GM23338 (cell line): ENCODE results near the gene HOXD8. TPM values are rescaled to one million over a fixed set of nuclear protein-coding genes. Genes with fewer than 3 reads are reported as not detected.

ENCODE experiments used
- ATAC-seq: fragments of 200-7000 bp; cut with Tn5 transposase; 3 replicates; pipeline ENCODE4 v1.9.1; 2020
- DNase-seq: peaks from one replicate; pipeline ENCODE4 v3.0.0-alpha.2; 2015; ENCODE audit warnings: low spot score
- H2AFZ ChIP-seq: fragments of 200-600 bp; sonication (generic); 2 replicates; pipeline ENCODE4 v1.8.0; 2016; ENCODE audit warnings: antibody characterized with exemption, mild to moderate bottlenecking, moderate library complexity
- H3F3A ChIP-seq: fragments of 200-600 bp; sonication (generic); replicated peaks from 2 replicates; pipeline ENCODE4 v1.8.0; 2017; ENCODE audit warnings: antibody characterized with exemption, mixed run types, low read depth
- H3K27ac ChIP-seq: fragments of 200-600 bp; sonication (generic); 2 replicates; pipeline ENCODE4 v1.6.1; 2016; ENCODE audit warnings: low read depth
- H3K27me3 ChIP-seq: fragments of 200-600 bp; sonication (generic); 2 replicates; pipeline ENCODE4 v1.8.0; 2016; ENCODE audit warnings: mild to moderate bottlenecking, mixed run types, moderate library complexity; ENCODE audit not compliant: insufficient read depth
- H3K36me3 ChIP-seq: fragments of 200-600 bp; sonication (generic); 2 replicates; pipeline ENCODE4 v1.8.0; 2016; ENCODE audit warnings: mild to moderate bottlenecking; ENCODE audit not compliant: insufficient read depth
- H3K4me1 ChIP-seq: fragments of 200-600 bp; sonication (generic); 2 replicates; pipeline ENCODE4 v1.8.0; 2016; ENCODE audit warnings: mild to moderate bottlenecking, moderate library complexity; ENCODE audit not compliant: insufficient read depth
- H3K4me2 ChIP-seq: fragments of 200-600 bp; sonication (generic); 2 replicates; pipeline ENCODE4 v1.7.1; 2017; ENCODE audit warnings: mixed run types
- H3K4me3 ChIP-seq: fragments of 200-600 bp; sonication (generic); 2 replicates; pipeline ENCODE4 v1.6.1; 2016; ENCODE audit warnings: mixed run types
- H3K79me2 ChIP-seq: fragments of 200-600 bp; sonication (generic); replicated peaks from 2 replicates; pipeline ENCODE4 v1.8.0; 2017; ENCODE audit warnings: mild to moderate bottlenecking; ENCODE audit not compliant: insufficient read depth
- H3K9me2 ChIP-seq: fragments of 200-600 bp; sonication (generic); 2 replicates; pipeline ENCODE4 v1.8.0; 2017; ENCODE audit not compliant: insufficient read depth
- H4K20me1 ChIP-seq: fragments of 200-600 bp; sonication (generic); replicated peaks from 2 replicates; pipeline ENCODE4 v1.8.0; 2017; ENCODE audit warnings: mild to moderate bottlenecking; ENCODE audit not compliant: insufficient read depth
- H3K27ac Mint-ChIP-seq: 2 replicates; pipeline ENCODE4 v1.8.0; 2020; ENCODE audit warnings: inconsistent platforms, mild to moderate bottlenecking, moderate library complexity, mixed read lengths
- H3K27me3 Mint-ChIP-seq: 3 replicates; pipeline ENCODE4 v1.8.0; 2022; ENCODE audit warnings: low read depth, mild to moderate bottlenecking, moderate library complexity, mixed read lengths, inconsistent platforms; ENCODE audit not compliant: insufficient read depth, poor library complexity
- H3K36me3 Mint-ChIP-seq: 3 replicates; pipeline ENCODE4 v1.8.0; 2021; ENCODE audit warnings: low read depth, mild to moderate bottlenecking, inconsistent platforms, moderate library complexity, mixed read lengths
- H3K4me1 Mint-ChIP-seq: 3 replicates; pipeline ENCODE4 v1.8.0; 2020; ENCODE audit warnings: mild to moderate bottlenecking, inconsistent platforms, mixed read lengths
- H3K4me3 Mint-ChIP-seq: 3 replicates; pipeline ENCODE4 v1.8.0; 2021; ENCODE audit warnings: moderate library complexity, mild to moderate bottlenecking, inconsistent platforms, mixed read lengths
- H3K9me3 Mint-ChIP-seq: 3 replicates; pipeline ENCODE4 v1.8.0; 2020; ENCODE audit warnings: moderate library complexity, mild to moderate bottlenecking, inconsistent platforms, mixed read lengths
- EZH2 ChIP-seq: fragments of 200-600 bp; sonication (generic); IDR thresholded peaks from one replicate; pipeline ENCODE4 v1.8.0; 2017; ENCODE audit warnings: antibody characterized with exemption, mild to moderate bottlenecking, low read depth; ENCODE audit not compliant: unreplicated experiment
- EZH2phosphoT487 ChIP-seq: fragments of 200-600 bp; sonication (generic); IDR thresholded peaks from one replicate; pipeline ENCODE4 v1.8.1; 2018; ENCODE audit warnings: antibody characterized with exemption; ENCODE audit not compliant: unreplicated experiment
- JUNB ChIP-seq: IDR thresholded peaks from one replicate; pipeline ENCODE4 v1.6.1; 2016; ENCODE audit warnings: antibody characterized with exemption; ENCODE audit not compliant: unreplicated experiment
- ZNF114 ChIP-seq: fragments of 250-450 bp; sonication (Bioruptor Pico); IDR thresholded peaks from 2 replicates; pipeline ENCODE4 v1.5.0; 2020; ENCODE audit warnings: mild to moderate bottlenecking, moderate library complexity
- ZNF331 ChIP-seq: fragments of 250-450 bp; sonication (Bioruptor Pico); IDR thresholded peaks from 2 replicates; pipeline ENCODE4 v1.5.0; 2020; ENCODE audit warnings: low read depth, mild to moderate bottlenecking, moderate library complexity
- polyA plus RNA-seq: library from polyadenylated mRNA; unstranded; fragments of >200 nt; fragmentation: Nextera tagmentation; extraction: Ambion mirVana; gene quantifications from 2 replicates; pipeline ENCODE4 v1.2.1, GENCODE V29; 2016
- total RNA-seq: library from RNA; depleted of rRNA; stranded (reverse); fragments of >200 nt; shearing (Covaris generic); gene quantifications from 2 replicates; pipeline ENCODE4 v1.2.3, GENCODE V29; 2014
- TF ChIP-seq, protein P1 (sequence below): fragments of 250-450 bp; sonication (Bioruptor Pico); IDR thresholded peaks from 2 replicates; pipeline ENCODE4 v1.5.0; 2020; ENCODE audit warnings: mild to moderate bottlenecking, moderate library complexity

HOXD8 gene
- total and polyA plus RNA-seq, 2 experiments from 2014 or later = not detected

DNA sequence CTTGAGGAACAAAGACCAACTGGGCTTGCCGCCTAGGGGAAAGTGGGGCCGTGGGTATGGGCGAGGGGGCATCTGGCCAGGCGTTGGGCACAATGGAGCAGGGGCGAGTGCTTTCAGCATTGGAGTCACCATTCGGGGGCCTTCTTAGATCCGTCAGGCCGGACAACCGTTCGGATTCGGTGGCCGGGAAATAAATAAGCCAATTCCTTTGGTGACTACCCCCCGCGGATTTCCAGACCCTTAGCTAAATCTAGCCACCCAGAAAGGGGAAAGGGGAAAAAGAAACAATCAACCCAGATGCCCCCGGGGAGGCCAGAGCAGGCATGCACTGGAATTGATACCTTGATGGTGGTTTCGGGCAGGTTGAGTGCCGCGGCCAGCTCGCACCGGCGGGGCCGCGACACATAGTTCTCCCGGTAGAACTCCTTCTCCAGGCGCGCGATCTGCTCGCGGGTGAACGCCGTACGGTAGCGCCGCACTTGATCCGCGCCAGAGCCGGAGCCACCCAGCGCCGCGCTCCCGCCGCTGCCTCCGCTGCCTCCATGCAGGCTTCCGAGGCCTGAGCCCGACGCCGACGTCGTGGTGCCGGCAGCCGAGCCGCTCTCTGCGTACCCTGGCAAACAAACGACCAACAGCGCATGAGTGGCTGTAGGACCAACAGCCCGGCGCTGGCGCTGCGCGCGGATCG lies 47.5 kb upstream of the HOXD8 start:
- H3K27ac Mint-ChIP-seq = no peak overlapping the region
- DNase-seq (peak; percentile 54), ATAC-seq (peak; percentile 13)
- no peak overlapping the region for H3K27ac ChIP-seq
- H3K9me2 ChIP-seq = no peaks in the 10 kb centered on the region
- H3K4me3 Mint-ChIP-seq = peak overlapping the region; percentile 40; the same call in 2 of the 3 replicates
- no peaks in the 10 kb centered on the region for H3K79me2 ChIP-seq
- H4K20me1 ChIP-seq = peaks cover 45% of the 10 kb centered on the region
- H2AFZ ChIP-seq = no peak overlapping the region; the same call in 1 of the 2 replicates
- TF ChIP-seq EZH2 (peak; percentile 64), JUNB (no peak), EZH2phosphoT487 (peak; percentile 100), ZNF331 (no peak), ZNF114 (CRISPR knock-in tag) (no peak)
- H3K27me3 ChIP-seq = peaks cover 98% of the 10 kb centered on the region
- H3K36me3 Mint-ChIP-seq = peaks cover 4% of the 10 kb centered on the region; the same call in 1 of the 3 replicates
- H3F3A ChIP-seq = peaks cover 31% of the 10 kb centered on the region
- H3K27me3 Mint-ChIP-seq = peaks cover 96% of the 10 kb centered on the region
- H3K36me3 ChIP-seq = no peaks in the 10 kb centered on the region
- H3K4me1 ChIP-seq = peaks cover 47% of the 10 kb centered on the region
- peak overlapping the region; percentile 60 for H3K4me2 ChIP-seq
- peak overlapping the region; percentile 37 for H3K4me3 ChIP-seq
- H3K4me1 Mint-ChIP-seq = peaks cover 47% of the 10 kb centered on the region
- peaks cover 9% of the 10 kb centered on the region; the same call in 2 of the 3 replicates for H3K9me3 Mint-ChIP-seq

DNA sequence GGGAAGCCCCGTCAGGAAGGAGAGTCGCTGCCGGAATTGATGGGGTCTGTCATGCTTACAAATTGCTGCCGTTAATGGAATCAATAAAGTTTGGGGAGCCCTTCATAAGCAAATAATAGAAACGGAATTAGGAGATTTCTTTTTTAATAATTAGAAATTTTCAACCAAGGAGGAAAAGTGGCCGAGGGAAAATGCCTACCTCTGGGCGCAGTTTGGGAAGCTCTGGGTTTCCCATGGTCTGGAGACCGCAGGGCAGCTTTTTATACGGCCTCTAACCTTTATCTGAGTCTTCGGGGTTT lies 47.0 kb upstream of the HOXD8 start:
- Mint-ChIP-seq H3K9me3 (peaks cover 11% of the 10 kb centered on the region; the same call in 2 of the 3 replicates), H3K4me3 (peak overlapping the region; percentile 40; the same call in 2 of the 3 replicates), H3K27ac (no peak overlapping the region), H3K4me1 (peaks cover 47% of the 10 kb centered on the region), H3K36me3 (peaks cover 4% of the 10 kb centered on the region; the same call in 1 of the 3 replicates), H3K27me3 (peaks cover 96% of the 10 kb centered on the region)
- peaks cover 52% of the 10 kb centered on the region for H3K4me1 ChIP-seq
- DNase-seq (no peak), ATAC-seq (no peak)
- H4K20me1 ChIP-seq = peaks cover 44% of the 10 kb centered on the region
- peak overlapping the region; percentile 60; the same call in 1 of the 2 replicates for H3K4me2 ChIP-seq
- peak overlapping the region; percentile 37 for H3K4me3 ChIP-seq
- no peak overlapping the region; the same call in 1 of the 2 replicates for H2AFZ ChIP-seq
- H3K9me2 ChIP-seq = no peaks in the 10 kb centered on the region
- no peak overlapping the region for H3K27ac ChIP-seq
- H3F3A ChIP-seq = peaks cover 35% of the 10 kb centered on the region
- peaks cover 98% of the 10 kb centered on the region for H3K27me3 ChIP-seq
- no peaks in the 10 kb centered on the region for H3K36me3 ChIP-seq
- H3K79me2 ChIP-seq = no peaks in the 10 kb centered on the region
- no peak for TF ChIP-seq EZH2phosphoT487
- TF ChIP-seq EZH2 = peak; percentile 92

DNA sequence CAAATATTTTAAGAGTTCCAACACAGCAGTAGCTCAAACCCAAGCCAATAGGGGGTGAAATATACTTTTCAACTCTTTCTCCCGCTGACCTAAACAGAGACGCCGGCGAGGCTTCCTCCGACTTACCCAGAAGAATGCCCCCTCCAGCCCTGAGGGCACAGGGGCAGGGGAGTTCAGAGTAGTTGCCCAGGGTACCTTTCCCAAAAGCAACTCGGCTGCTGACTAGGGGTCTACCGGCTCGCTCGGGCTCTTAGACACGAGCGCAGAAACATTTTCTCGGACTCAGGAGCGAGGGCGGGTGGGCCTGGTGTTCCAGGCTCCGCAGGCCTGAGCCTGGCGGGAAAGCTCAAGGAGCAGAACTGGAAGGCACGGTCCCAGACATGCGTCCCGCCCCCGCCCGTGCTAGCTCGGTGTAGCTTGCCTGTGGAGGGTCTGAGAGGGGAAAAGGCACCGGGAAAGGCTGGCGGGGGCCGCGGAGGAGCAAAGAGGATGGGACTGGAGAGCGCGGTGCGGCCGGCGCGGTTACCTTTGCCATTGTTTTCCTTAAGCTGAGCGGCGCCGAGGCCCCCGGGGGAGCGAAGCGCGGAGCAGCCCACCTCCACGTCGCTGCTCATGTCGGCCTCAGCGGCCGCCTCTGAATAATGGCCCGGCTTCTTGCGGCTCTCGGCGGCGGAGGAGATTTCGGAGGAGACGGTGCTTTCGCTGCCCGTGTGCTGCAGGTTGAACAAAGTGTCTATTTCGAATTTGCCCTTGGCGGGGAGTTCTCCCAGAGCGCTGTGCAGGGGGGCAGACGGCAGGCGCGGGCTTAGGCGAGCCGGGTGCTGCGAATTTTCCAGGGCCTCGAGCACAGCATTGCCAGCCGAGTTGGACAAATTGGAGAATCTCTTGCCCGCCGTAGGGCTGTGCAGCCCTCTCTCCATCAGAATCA lies 46.4 kb upstream of the HOXD8 start:
- peaks cover 47% of the 10 kb centered on the region for H3K4me1 Mint-ChIP-seq
- Histone ChIP-seq H3K27ac (no peak overlapping the region), H3F3A (peaks cover 36% of the 10 kb centered on the region), H3K4me1 (peaks cover 57% of the 10 kb centered on the region), H3K36me3 (no peaks in the 10 kb centered on the region), H3K9me2 (no peaks in the 10 kb centered on the region), H4K20me1 (peaks cover 42% of the 10 kb centered on the region), H2AFZ (peak overlapping the region; percentile 14; the same call in 1 of the 2 replicates), H3K27me3 (peaks cover 98% of the 10 kb centered on the region), H3K4me2 (peak overlapping the region; percentile 60), H3K79me2 (no peaks in the 10 kb centered on the region), H3K4me3 (peak overlapping the region; percentile 41; the same call in 1 of the 2 replicates)
- peaks cover 11% of the 10 kb centered on the region; the same call in 2 of the 3 replicates for H3K9me3 Mint-ChIP-seq
- DNase-seq = peak; percentile 69
- peaks cover 4% of the 10 kb centered on the region; the same call in 1 of the 3 replicates for H3K36me3 Mint-ChIP-seq
- H3K27me3 Mint-ChIP-seq = peaks cover 97% of the 10 kb centered on the region
- TF ChIP-seq EZH2 (peak; percentile 91), EZH2phosphoT487 (peak; percentile 94)
- TF ChIP-seq, protein P1, sequence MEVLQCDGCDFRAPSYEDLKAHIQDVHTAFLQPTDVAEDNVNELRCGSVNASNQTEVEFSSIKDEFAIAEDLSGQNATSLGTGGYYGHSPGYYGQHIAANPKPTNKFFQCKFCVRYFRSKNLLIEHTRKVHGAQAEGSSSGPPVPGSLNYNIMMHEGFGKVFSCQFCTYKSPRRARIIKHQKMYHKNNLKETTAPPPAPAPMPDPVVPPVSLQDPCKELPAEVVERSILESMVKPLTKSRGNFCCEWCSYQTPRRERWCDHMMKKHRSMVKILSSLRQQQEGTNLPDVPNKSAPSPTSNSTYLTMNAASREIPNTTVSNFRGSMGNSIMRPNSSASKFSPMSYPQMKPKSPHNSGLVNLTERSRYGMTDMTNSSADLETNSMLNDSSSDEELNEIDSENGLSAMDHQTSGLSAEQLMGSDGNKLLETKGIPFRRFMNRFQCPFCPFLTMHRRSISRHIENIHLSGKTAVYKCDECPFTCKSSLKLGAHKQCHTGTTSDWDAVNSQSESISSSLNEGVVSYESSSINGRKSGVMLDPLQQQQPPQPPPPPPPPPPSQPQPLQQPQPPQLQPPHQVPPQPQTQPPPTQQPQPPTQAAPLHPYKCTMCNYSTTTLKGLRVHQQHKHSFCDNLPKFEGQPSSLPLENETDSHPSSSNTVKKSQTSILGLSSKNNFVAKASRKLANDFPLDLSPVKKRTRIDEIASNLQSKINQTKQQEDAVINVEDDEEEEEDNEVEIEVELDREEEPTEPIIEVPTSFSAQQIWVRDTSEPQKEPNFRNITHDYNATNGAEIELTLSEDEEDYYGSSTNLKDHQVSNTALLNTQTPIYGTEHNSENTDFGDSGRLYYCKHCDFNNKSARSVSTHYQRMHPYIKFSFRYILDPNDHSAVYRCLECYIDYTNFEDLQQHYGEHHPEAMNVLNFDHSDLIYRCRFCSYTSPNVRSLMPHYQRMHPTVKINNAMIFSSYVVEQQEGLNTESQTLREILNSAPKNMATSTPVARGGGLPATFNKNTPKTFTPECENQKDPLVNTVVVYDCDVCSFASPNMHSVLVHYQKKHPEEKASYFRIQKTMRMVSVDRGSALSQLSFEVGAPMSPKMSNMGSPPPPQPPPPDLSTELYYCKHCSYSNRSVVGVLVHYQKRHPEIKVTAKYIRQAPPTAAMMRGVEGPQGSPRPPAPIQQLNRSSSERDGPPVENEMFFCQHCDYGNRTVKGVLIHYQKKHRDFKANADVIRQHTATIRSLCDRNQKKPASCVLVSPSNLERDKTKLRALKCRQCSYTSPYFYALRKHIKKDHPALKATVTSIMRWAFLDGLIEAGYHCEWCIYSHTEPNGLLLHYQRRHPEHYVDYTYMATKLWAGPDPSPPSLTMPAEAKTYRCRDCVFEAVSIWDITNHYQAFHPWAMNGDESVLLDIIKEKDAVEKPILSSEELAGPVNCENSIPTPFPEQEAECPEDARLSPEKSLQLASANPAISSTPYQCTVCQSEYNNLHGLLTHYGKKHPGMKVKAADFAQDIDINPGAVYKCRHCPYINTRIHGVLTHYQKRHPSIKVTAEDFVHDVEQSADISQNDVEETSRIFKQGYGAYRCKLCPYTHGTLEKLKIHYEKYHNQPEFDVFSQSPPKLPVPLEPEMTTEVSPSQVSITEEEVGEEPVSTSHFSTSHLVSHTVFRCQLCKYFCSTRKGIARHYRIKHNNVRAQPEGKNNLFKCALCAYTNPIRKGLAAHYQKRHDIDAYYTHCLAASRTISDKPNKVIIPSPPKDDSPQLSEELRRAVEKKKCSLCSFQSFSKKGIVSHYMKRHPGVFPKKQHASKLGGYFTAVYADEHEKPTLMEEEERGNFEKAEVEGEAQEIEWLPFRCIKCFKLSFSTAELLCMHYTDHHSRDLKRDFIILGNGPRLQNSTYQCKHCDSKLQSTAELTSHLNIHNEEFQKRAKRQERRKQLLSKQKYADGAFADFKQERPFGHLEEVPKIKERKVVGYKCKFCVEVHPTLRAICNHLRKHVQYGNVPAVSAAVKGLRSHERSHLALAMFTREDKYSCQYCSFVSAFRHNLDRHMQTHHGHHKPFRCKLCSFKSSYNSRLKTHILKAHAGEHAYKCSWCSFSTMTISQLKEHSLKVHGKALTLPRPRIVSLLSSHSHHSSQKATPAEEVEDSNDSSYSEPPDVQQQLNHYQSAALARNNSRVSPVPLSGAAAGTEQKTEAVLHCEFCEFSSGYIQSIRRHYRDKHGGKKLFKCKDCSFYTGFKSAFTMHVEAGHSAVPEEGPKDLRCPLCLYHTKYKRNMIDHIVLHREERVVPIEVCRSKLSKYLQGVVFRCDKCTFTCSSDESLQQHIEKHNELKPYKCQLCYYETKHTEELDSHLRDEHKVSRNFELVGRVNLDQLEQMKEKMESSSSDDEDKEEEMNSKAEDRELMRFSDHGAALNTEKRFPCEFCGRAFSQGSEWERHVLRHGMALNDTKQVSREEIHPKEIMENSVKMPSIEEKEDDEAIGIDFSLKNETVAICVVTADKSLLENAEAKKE = no peak
- peak; percentile 20 for ATAC-seq
- H3K27ac Mint-ChIP-seq = no peak overlapping the region
- peak overlapping the region; percentile 59 for H3K4me3 Mint-ChIP-seq
